H9 (cell line): ENCODE data around the gene MILR1. TPM values are rescaled to one million over a fixed set of nuclear protein-coding genes. Genes with fewer than 3 reads are reported as not detected.

Source experiments
- DNase-seq: peaks from one replicate; pipeline ENCODE4 v3.0.0-alpha.2; 2017
- H2AFZ ChIP-seq: one replicate; pipeline ENCODE4 v1.6.1; 2013; ENCODE audit warnings: mild to moderate bottlenecking, low read length, control low read depth, moderate library complexity
- H2AK5ac ChIP-seq: 2 replicates; pipeline ENCODE4 v1.6.1; 2013; ENCODE audit warnings: low read length, control low read depth, mixed read lengths; ENCODE audit not compliant: insufficient read length
- H2BK120ac ChIP-seq: one replicate; pipeline ENCODE4 v1.6.1; 2013; ENCODE audit warnings: low read depth, mild to moderate bottlenecking, low read length, control low read depth, inconsistent platforms; ENCODE audit not compliant: poor library complexity, severe bottlenecking
- H2BK12ac ChIP-seq: 2 replicates; pipeline ENCODE4 v1.6.1; 2013; ENCODE audit warnings: low read length, control low read depth, mixed read lengths, low read depth; ENCODE audit not compliant: insufficient read length
- H2BK15ac ChIP-seq: 2 replicates; pipeline ENCODE4 v1.6.1; 2013; ENCODE audit warnings: low read depth, low read length, control low read depth
- H2BK20ac ChIP-seq: one replicate; pipeline ENCODE4 v1.6.1; 2013; ENCODE audit warnings: low read depth, mild to moderate bottlenecking, low read length, control low read depth, inconsistent platforms; ENCODE audit not compliant: poor library complexity, severe bottlenecking
- H2BK5ac ChIP-seq: 2 replicates; pipeline ENCODE4 v1.6.1; 2013; ENCODE audit warnings: low read length, control low read depth, mixed read lengths; ENCODE audit not compliant: insufficient read length
- H3K14ac ChIP-seq: 2 replicates; pipeline ENCODE4 v1.6.1; 2013; ENCODE audit warnings: low read length, control low read depth; ENCODE audit not compliant: insufficient read depth
- H3K18ac ChIP-seq: 2 replicates; pipeline ENCODE4 v1.6.1; 2013; ENCODE audit warnings: low read depth, mild to moderate bottlenecking, mixed read lengths, low read length, control low read depth; ENCODE audit not compliant: insufficient read length
- H3K23ac ChIP-seq: 2 replicates; pipeline ENCODE4 v1.6.1; 2013; ENCODE audit warnings: low read length, control low read depth, mixed read lengths, low read depth; ENCODE audit not compliant: insufficient read length
- H3K23me2 ChIP-seq: 2 replicates; pipeline ENCODE4 v1.6.1; 2013; ENCODE audit warnings: low read depth, mild to moderate bottlenecking, mixed read lengths, low read length, control low read depth; ENCODE audit not compliant: insufficient read length, poor library complexity, severe bottlenecking
- H3K27ac ChIP-seq: 2 replicates; pipeline ENCODE4 v1.5.1; 2013; ENCODE audit warnings: low read length, control low read depth, mixed read lengths, low read depth; ENCODE audit not compliant: insufficient read length
- H3K27me3 ChIP-seq: 2 replicates; pipeline ENCODE4 v1.6.1; 2013; ENCODE audit warnings: low read length, control low read depth, inconsistent platforms; ENCODE audit not compliant: insufficient read depth
- H3K4ac ChIP-seq: 2 replicates; pipeline ENCODE4 v1.6.1; 2013; ENCODE audit warnings: low read depth, mild to moderate bottlenecking, control low read depth, inconsistent platforms, low read length, moderate library complexity
- H3K4me1 ChIP-seq: 2 replicates; pipeline ENCODE4 v1.6.1; 2013; ENCODE audit warnings: low read length, control low read depth, inconsistent platforms; ENCODE audit not compliant: insufficient read depth
- H3K4me2 ChIP-seq: 2 replicates; pipeline ENCODE4 v1.6.1; 2013; ENCODE audit warnings: low read length, control low read depth, mixed read lengths; ENCODE audit not compliant: insufficient read length, insufficient read depth
- H3K56ac ChIP-seq: 2 replicates; pipeline ENCODE4 v1.6.1; 2013; ENCODE audit warnings: low read depth, mild to moderate bottlenecking, mixed read lengths, low read length, control low read depth; ENCODE audit not compliant: insufficient read length
- H3K79me1 ChIP-seq: 2 replicates; pipeline ENCODE4 v1.6.1; 2013; ENCODE audit warnings: low read depth, mild to moderate bottlenecking, moderate library complexity, low read length, control low read depth, inconsistent platforms; ENCODE audit not compliant: insufficient read depth, poor library complexity, severe bottlenecking
- H3K79me2 ChIP-seq: 2 replicates; pipeline ENCODE4 v1.6.1; 2013; ENCODE audit warnings: low read length, control low read depth, inconsistent platforms; ENCODE audit not compliant: insufficient read depth
- H3K9ac ChIP-seq: 2 replicates; pipeline ENCODE4 v1.6.1; 2013; ENCODE audit warnings: low read length, control low read depth, mixed read lengths; ENCODE audit not compliant: insufficient read length; ENCODE audit errors: extremely low read depth
- H3K9me3 ChIP-seq: one replicate; pipeline ENCODE4 v1.6.1; 2013; ENCODE audit warnings: low read depth, low read length, inconsistent platforms; ENCODE audit not compliant: control insufficient read depth
- H3T11ph ChIP-seq: one replicate; pipeline ENCODE4 v1.6.1; 2013; ENCODE audit warnings: mild to moderate bottlenecking, low read length, control low read depth, inconsistent platforms
- H4K20me1 ChIP-seq: one replicate; pipeline ENCODE4 v1.6.1; 2013; ENCODE audit not compliant: control insufficient read depth, insufficient read length, insufficient read depth
- H4K5ac ChIP-seq: 2 replicates; pipeline ENCODE4 v1.6.1; 2013; ENCODE audit warnings: low read depth, mild to moderate bottlenecking, mixed read lengths, low read length, control low read depth; ENCODE audit not compliant: insufficient read length
- H4K8ac ChIP-seq: replicated peaks from 2 replicates; pipeline ENCODE4 v1.6.1; 2013; ENCODE audit warnings: low read length, control low read depth, mixed read lengths, low read depth; ENCODE audit not compliant: insufficient read length
- H4K91ac ChIP-seq: 2 replicates; pipeline ENCODE4 v1.6.1; 2013; ENCODE audit warnings: low read depth, mild to moderate bottlenecking, moderate library complexity, mixed read lengths, low read length, control low read depth; ENCODE audit not compliant: insufficient read length
- H3K27ac Mint-ChIP-seq, 3 experiments: 2 replicates in 2 of 3; 3 replicates in 1 of 3; pipeline ENCODE4 v1.8.0; 2020 to 2021; ENCODE audit warnings: mixed read lengths in 3 of 3, mild to moderate bottlenecking in 1 of 3, moderate library complexity in 1 of 3
- H3K27me3 Mint-ChIP-seq: 2 replicates; pipeline ENCODE4 v1.8.0; 2021; ENCODE audit warnings: low read depth, mild to moderate bottlenecking, moderate library complexity, mixed read lengths
- H3K36me3 Mint-ChIP-seq, 3 experiments: 2 replicates in 2 of 3; 3 replicates in 1 of 3; pipeline ENCODE4 v1.8.0; 2020 to 2021; ENCODE audit warnings: low read depth in 3 of 3, mixed read lengths in 3 of 3; ENCODE audit not compliant: insufficient read depth in 1 of 3
- H3K4me1 Mint-ChIP-seq, 2 experiments: 2 replicates each; pipeline ENCODE4 v1.8.0; 2020; ENCODE audit warnings: mixed read lengths in 2 of 2
- H3K4me3 Mint-ChIP-seq, 2 experiments: 2 replicates in 1 of 2; 3 replicates in 1 of 2; pipeline ENCODE4 v1.8.0; 2020 to 2021; ENCODE audit warnings: mild to moderate bottlenecking in 2 of 2, mixed read lengths in 2 of 2, moderate library complexity in 1 of 2
- H3K9me3 Mint-ChIP-seq, 2 experiments: 2 replicates in 1 of 2; 3 replicates in 1 of 2; pipeline ENCODE4 v1.8.0; 2020; ENCODE audit warnings: mild to moderate bottlenecking in 2 of 2, mixed read lengths in 2 of 2, moderate library complexity in 1 of 2
- CTCF ChIP-seq: fragments of 200-600 bp; sonication (generic); conservative IDR thresholded peaks from 3 replicates; pipeline ENCODE4 v1.8.0; 2021; ENCODE audit warnings: antibody characterized with exemption, mild to moderate bottlenecking
- WGBS: extraction: QIAGEN DNeasy Blood & Tissue Kit; methylation state at CpG from one replicate; pipeline ENCODE4 v1.1.7; 2013; ENCODE audit warnings: missing lambda C conversion rate, low lambda C conversion rate, mixed read lengths; ENCODE audit not compliant: insufficient read length; ENCODE audit errors: extremely low coverage; 5-methylcytosine and 5-hydroxymethylcytosine counted together
- total RNA-seq: library from RNA; stranded (reverse); gene quantifications from 2 replicates; pipeline ENCODE4 v1.2.1, GENCODE V29; 2021

Gene MILR1
- total RNA-seq, 1 experiment from 2014 or later: not detected

DNA sequence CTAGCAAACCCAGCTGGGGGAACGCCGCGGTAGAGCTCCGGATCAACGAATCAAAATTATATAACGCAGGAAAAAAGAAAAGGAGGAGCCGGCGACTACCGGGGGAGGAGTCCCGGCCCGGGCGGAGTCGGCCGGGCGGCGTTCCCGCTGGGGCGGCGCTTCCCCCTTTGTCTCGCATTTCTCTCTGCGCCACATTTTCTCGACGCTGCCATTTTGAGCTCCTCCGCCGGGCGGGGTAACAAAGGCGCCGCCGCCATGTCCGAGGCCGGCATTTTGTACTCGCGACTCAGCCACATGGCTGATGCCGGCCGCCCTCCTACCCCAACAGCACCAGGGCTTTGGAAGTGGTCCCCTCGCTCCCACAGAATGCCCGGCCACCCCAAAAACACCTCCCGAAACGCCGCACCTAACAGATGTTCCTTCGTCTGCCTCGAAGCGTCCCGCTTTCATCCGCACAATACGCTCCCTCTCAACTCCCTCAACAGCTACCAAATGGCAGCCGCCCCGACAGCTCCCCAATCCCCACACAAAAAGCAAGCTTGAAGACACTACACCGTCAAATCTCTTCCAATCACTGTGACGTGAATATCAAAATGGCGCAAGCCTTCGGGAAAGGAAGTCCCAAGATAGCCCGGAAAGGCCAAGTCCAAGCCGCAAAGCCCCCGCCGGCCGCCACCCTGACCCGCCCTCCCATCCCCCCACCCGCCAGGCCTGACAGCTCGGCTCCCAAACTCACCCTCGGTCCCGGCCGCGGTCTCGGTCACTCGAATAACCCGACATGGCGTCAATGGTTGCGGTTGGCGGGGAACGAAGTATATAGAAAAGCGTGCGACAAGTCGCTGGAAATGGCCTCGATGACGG is 56.7 kb downstream of the MILR1 start:
- Histone ChIP-seq H3K79me1 (peaks cover 9% of the 10 kb centered on the region), H3K9ac (peak overlapping the region; percentile 100), H2AK5ac (no peak overlapping the region), H4K91ac (peak overlapping the region; percentile 56), H3K56ac (peak overlapping the region; percentile 89), H3K27me3 (no peaks in the 10 kb centered on the region), H2BK20ac (no peak overlapping the region), H3K79me2 (peaks cover 33% of the 10 kb centered on the region), H2BK12ac (no peak overlapping the region), H3K4ac (peak overlapping the region; percentile 64; the same call in 1 of the 2 replicates), H3K18ac (peak overlapping the region; percentile 98), H4K20me1 (no peaks in the 10 kb centered on the region), H3K9me3 (no peaks in the 10 kb centered on the region), H4K5ac (peak overlapping the region; percentile 96), H3K23ac (no peak overlapping the region), H3K27ac (peak overlapping the region; percentile 75), H2BK120ac (peak overlapping the region; percentile 98), H3K14ac (peak overlapping the region; percentile 97), H3T11ph (peak overlapping the region; percentile 92), H4K8ac (no peak overlapping the region), H2BK5ac (peak overlapping the region; percentile 81), H2BK15ac (no peak overlapping the region), H3K23me2 (peaks cover 6% of the 10 kb centered on the region), H3K4me2 (peak overlapping the region; percentile 82), H2AFZ (no peak overlapping the region), H3K4me1 (no peaks in the 10 kb centered on the region)
- Mint-ChIP-seq H3K4me1 (peaks cover 37 to 55% of the 10 kb centered on the region in 2 experiments), H3K9me3 (peaks cover 3 to 4% of the 10 kb centered on the region in 2 experiments; a peak in 3 of 5 replicates), H3K4me3 (peak overlapping the region; percentile 98 to 100), H3K36me3 (peaks cover 63 to 81% (median 73%) of the 10 kb centered on the region in 3 experiments), H3K27me3 (peaks cover 10% of the 10 kb centered on the region; the same call in 1 of the 2 replicates), H3K27ac (peak overlapping the region; percentile 100)
- TF ChIP-seq CTCF: no peak
- peak; percentile 76 for DNase-seq
- no CpG with 5 or more reads among the region's 76 CpGs for WGBS
